HG02759 (cell line): ENCODE measurements around the gene GSC.
"Not testable (repeated sequence)": the region's sequence is repeated elsewhere in the genome, so short reads cannot be mapped to it uniquely, and the experiment has no call there.

ENCODE experiments used
- ATAC-seq: cut with Tn5 transposase; IDR thresholded peaks from one replicate; pipeline ENCODE4 v1.9.1; 2021; ENCODE audit warnings: mild to moderate bottlenecking, moderate library complexity; ENCODE audit not compliant: unreplicated experiment

The GSC gene

DNA sequence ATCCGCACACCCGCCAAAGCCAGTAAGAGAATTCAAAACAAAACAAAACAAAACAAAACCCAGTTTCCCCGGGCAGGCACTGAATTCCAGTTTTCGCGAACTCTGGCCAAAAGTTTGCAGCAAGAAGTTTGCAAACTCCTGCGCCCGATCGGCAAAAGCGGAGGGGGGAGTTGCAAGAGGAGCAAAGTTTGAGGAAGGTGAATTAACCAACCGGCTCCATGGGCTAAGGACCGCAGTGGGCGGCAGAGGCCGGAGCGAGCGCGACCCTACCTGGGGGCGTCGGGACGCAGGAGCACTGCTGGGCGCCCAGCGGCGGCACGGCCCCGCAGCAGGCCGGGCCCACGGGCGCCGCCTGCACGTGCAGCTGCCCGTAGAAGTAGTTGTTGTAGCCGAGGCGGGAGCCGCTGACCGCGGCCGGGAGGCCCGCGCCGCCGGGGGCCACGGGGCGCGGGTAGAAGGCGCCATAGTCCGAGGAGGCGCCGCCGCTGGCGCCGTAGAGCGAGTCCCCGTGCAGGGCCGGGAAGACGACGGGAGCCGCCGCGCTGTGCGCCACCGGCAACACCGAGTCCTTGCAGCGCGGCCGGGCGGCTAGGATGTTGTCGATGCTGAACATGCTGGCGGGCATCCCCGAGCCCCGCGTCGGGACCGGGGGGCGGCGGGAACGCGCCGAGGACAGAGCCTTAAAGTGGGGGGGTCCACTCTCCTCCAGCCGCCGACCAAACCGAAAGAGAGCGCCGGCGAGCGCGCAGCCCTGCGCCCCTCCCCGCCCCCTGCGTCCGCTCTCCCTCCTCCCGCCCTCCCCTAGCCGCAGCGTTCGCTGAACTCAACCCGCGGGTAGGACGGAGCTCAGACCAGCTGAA lies at the start of gene GSC:
Gene GSC (minus strand): TSS at position 723 of the 860 bp plus-strand sequence. CDS start 98 bp downstream, at position 625.
- no peak for ATAC-seq

DNA sequence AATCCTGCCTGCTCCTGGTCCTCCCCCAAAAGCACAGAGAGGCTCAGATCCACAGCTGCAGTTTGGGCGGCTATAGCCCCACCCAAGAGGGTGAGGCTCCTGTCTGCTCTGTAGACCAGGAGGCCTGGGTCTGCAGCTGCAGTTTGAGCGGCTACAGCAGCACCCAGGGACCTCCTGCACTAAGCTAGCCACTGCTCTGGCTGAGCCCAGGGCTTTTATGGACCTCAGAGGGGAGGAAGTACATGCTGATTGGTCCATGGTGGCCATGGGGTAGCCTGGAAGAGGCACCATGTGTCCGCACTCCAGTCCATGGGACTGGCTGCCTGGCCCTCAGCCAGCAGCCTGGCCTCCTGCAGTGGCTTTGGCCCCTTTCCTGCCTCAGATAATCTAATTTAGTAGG lies 49.6 kb upstream of the GSC start:
- no peak for ATAC-seq

DNA sequence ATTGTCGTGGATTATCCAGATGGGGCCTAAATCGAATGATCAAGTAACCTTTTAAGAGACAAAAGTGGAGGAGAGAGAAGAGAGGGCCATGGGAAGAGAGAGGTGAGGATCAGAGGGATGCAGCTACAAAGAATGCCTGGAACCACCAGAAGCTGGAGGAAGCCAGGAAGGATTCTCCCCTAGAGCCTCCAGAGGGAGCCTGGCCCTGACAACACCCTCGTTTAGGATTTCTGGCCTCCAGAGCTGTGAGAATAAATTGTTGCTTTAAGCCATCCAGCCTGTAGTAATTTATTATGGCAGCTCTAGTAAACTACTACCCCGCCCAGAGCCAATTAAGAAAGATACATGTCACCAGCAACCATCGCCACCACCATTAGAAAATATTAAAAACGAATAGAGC lies 46.2 kb upstream of the GSC start:
- ATAC-seq = no peak

DNA sequence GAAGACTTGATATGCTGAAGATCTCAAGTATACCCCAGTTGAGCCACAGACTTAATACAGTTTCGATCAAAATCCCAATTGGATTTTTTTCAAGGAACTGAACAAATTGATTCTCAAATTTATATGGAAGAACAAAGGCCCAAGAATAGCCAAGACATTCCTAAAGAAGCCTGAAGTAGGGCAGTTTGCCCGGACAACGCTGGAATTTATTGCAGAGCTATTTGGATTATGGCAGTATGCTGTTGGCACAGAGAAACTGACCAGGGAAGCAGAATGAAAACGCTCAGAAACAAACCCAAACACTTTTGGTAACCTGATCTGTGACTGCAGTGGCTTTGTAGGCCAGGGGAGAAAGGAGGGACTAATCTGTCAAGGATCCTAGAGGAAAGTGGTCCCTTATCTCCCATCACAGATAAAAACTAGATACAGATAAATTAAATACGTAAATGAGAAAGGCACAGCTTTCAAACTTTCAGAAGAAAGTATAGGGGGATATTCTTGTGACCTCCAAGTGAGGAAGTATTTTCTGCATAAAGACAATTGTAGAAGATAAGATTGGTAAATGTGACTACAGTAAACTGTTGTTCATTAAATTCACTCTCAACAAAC lies 35.9 kb upstream of the GSC start:
- no peak for ATAC-seq

DNA sequence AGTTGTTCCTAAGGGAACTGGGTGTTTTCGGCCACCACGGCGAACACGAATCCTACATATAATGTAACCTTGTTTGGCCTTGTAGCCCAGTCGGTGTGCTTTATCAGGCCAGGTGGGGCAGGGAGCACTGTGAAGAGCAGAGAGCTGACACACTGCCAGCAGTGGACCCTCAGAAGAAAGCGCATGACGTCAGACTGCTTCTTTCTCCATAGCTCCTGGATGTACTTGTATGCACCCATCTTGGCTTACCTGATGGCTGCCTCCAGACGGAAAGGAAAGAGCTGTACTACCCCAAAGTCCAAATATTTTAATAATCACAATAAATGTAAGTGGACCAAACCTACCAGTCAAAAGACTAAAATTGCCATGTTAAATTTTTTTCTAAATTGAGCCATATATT lies 31.3 kb upstream of the GSC start:
- ATAC-seq = no peak

DNA sequence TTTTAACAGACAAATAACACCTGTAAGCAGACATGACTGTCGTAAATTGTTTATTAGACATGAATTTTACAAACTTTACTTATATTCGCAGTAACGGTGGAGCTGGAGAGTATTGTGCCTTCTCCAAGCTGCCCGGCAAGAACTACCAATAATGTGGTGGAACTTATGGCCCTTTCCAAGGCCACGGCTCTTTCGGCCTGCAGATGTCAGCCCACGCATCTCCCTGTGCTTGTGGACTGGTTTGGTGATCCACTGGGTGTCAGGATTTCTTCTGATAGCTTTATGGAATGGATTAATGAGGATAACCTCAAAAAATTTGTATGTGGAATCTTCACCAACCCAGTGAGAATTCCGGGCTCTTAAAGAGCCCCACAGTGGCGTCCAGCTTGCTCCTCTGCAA lies 30.9 kb upstream of the GSC start:
- ATAC-seq = not testable (repeated sequence)

DNA sequence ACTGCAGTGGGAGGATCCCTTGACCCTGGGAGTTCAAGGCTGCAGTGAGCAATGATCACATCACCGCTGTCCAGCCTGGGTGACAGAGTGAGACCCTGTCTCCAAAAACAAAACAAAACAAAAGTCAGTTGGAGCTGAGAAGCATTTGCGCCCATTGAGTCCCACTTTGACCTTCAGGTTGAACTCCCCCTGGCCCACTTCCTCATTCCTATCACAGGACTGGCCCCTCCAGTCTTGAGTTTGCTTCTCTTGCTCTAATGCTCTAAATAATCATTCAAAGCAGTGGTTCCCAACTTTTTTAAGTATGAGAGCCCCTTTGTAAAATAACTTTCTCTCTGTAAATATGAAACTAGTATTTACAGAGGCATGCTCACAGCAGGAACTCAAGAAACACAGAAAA lies 28.0 kb upstream of the GSC start:
- ATAC-seq = no peak

DNA sequence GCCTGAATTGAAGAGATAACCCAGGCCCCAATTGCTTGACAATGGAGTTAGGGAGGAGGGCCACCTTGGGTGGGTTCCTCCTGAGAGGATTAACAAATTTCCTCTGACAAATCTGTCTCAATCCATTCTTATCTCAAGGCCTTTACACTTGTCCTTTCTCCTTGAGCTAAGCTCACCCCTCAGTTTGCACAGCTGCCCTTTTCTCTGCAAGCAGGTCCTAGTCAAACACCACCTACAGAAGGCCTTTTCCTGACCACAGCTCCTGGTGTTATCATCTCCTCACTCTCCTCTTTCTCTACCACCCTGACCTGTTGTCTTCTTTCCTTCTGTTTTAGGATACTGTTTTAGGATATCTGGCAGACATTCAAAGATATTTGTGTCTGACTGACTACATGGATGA lies 26.4 kb upstream of the GSC start:
- ATAC-seq = no peak

DNA sequence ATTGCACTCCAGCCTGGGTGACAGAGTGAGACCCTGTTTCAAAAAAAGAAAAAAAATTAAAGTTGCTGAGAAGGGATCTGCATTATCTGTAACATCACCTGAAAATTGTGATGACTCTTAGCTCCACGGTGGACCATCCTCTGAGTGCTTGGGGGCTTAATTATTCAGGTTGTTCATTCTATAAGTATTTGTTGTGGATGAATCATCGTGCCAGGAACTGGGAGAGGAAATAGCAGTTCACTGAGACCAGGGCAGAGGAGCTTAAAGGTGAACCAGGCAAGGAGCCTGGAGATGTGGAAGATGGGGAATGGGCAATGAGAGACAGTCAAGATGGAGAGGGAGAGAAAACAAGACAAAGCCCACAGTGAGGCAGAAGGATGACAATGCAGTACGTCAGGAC lies 25.5 kb upstream of the GSC start:
- ATAC-seq = no peak

DNA sequence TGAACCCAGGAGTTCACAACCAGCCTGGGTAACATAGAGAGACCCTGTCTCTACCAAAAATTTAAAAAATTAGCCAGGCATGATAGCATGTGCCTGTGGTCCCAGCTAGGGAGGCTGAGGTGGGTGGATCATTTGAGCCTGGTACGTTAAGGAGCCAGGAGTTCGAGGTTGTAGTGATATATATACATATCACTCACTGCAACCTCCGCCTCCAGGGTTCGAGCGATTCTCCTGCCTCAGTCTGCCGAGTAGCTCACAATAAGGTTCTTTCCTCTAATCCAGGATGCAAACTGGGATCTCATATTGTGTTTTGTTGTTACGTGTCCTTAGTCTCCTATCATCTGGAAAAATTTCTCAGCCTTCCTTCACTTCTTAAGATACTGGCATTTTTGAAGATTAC lies 24.0 kb upstream of the GSC start:
- ATAC-seq = no peak

DNA sequence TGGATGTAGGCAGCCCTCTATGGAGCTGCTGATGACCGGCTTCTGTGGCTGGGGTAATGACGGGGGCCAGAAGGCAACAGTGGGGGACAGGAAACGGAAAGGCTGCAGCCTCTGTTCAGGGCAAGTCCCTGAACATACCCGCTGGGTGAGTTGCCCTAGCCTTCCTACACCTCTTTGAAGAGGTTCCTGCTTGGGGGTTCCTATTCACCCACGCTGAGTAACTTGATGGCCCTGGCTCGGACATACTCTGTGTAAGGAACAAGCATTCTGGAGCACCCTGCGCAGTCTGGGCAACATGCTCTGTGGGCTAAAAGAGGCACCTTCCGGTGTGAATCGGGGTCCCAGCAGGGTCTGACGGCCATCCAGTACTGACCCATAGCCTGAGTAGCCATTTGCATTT lies 17.7 kb upstream of the GSC start:
- no peak for ATAC-seq

DNA sequence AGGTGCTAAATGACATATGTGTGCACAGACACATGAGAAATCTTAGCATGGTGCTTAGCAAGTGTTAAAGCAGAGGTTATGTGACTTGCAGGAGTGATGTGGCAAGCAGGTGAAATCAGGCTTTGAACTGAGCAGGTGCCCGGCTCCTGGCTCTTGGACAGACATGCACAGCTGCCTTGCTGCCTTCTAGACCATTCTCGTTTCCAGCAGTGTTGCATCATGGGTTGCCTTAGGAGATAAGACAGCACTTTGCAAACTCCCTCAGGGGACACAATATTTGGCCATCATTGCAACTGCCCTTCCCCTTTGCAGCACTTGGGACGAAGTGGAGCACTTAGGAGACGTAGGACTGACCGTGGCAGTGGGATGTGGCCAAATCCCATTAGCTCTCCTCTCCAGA lies 17.2 kb upstream of the GSC start:
- no peak for ATAC-seq

DNA sequence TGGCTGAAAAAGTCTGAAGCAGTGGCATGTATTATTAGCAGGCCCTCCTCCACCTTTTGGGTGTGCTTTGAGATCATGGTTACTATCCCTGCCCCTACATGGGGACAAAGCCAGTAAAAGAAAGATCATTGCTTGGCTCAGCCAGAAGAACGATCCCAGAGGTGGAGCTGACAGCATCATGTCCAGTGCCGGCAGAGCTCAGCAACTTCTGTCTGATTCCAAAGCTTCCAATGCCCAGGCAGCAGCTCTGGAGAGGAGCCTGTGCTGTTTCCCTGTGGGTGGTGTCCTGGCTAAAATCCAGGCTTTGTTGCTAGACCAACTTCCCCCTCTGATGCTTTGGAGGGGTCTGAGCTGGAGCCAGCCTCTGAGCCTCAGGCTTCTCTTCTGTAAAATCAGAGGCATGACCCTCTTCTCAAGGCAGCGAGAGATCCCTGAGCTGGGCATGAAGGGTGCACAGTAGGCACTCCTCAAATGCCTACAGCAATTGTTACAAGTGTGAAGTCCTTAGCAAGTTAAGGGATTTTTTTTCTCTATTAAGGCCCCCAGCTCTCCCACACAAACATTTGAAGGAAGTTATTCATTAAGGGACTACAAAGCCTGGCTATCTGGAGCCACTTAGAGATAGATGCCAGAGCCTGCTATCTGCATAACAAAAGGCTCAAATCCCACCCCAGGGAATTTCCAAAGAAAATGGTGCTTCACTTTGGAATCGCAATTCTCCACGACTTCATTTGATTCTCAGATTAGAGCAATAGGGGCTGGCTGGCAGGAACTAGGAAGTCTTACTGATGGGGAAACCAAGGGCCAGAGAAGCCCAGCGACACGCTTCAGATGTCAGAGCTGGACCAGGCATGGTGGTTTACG lies 10.9 kb upstream of the GSC start:
- ATAC-seq = no peak

DNA sequence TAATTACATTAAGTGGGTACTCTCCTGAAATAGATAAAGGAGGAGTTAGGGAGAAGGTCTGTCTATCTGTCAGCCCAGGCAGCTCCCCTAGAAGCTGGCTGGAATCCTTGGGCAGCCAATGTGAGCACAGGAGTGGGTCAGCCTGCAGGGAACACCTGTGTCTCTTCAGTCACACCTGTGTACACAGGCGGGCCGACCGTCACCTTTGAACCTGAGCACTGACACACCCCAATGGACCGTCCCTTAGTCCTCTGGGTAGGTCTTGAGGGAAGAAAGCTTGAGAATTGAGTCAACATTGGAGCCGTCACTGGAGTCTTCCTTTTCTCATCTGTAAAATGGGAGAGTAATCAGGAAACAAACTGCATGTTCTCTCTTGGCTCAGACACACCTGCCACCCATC lies 9.8 kb upstream of the GSC start:
- ATAC-seq = no peak

DNA sequence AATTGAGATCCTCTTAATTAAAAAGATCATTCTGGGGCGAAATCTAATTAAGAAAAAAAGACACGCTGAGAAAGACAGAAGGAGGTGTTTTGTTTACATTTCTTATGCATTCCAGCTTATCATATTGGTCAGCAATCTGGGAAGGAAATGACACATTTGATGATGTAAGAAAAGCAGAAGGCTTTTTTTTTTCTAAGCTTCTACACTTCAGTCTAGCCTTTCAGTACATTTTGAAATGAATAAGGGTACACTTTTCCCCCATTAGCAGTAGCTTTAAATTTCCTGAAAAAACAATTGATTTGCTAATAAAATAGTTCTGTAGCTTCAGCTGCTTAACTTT lies 5.9 kb upstream of the GSC start:
- ATAC-seq = no peak

DNA sequence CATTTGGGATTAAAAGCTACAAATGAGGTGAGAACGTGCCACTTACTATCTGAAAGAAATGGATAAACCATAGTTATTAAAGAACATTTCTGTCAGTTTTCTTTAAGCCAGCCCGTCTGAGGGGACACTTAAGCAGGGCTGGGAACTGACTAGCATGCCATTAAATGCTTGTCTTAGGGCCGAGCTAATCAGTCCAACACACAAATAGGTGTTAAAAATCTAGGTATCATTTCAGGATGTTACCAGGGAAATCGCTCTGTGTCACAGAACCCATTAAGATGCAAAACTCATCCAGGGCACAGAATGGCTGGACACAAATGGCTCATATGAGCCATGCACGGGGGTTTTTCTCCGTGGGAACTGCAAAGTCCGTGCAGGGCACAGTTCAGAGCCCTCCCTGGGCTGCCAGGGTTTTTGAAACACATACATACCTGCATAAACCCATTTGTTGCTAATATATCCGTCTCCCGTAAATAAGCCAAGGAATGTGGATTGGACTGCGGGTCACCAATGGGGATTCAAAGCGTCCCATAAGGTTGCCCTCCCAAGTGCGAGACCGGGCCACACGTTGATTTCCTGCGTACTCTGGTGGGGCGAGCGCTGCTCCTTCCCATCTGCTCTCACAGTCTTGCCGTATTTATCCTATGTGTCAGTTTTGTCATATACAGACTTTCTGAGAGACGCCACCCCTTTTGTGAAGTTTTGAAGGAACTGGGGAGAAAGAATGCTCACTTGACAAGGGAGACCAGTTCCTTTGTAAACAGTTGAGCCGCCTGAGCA lies 5.4 kb upstream of the GSC start:
- no peak for ATAC-seq

DNA sequence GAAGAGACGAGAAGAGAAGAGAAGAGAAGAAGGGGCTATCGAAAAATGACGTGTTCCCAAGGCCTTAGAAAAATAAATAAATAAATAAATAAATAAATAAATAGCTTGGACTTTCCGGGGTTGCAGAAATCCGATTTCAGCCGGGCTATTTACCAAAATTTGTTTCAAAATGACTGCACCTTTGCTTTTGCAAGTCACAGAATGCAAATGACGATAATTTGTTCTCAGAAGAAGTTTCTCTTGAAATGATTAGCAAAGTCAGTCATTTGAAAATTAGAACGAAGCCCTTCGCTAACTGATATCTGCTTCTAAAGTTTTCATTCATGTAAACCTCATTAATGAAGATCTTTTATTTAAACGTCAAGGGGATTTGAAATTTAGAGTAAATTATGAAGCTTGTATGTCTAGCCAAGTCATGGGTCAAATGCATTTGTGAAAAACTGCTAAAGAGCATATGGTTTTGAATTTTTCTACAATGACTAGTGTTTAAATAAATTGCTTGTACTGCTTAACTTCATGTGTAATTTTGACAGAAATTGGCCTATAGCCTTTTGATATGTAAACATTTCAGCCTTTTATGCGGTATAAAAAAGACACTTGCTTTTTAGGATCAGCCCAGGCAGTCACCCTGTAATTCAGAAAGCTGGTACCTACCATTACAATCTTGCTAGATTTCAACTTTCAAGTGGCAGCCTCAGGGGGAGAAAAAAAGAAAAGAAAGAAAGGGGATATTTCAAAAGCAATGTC lies 4.6 kb upstream of the GSC start:
- ATAC-seq = no peak

DNA sequence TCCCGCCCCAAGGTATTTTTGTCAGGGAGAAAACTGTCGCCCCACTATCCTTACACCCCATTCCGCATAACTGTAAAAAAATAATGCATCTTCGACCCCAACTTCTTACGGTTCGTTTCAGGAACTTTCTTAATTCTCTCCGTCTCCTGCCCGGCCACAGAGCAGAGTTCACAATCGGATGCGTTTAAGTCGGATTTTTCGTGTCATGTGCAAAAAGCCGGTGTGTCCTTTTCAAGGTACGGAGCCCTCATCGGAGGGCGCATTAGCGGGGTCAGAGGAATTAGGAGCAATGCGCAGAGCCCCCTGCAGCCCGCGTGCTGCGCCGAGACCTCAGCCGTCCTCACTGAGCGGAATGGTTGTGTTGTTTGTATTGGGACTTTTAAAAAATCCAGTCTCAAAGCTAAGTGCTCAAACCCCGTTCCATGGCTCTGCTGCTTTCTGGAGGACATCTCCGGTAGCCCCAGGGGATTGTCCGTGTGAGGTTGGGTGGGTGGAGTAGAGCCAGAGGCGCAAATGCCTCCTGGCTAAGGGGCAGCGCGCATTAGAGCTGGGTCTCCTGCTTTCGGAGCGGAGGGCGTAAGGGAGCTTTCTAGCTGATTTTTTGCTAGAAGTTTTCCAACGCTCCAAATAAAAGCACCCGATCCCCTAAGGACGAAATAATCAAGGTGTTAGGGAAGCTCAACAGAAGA lies 3.9 kb upstream of the GSC start:
- no peak for ATAC-seq

DNA sequence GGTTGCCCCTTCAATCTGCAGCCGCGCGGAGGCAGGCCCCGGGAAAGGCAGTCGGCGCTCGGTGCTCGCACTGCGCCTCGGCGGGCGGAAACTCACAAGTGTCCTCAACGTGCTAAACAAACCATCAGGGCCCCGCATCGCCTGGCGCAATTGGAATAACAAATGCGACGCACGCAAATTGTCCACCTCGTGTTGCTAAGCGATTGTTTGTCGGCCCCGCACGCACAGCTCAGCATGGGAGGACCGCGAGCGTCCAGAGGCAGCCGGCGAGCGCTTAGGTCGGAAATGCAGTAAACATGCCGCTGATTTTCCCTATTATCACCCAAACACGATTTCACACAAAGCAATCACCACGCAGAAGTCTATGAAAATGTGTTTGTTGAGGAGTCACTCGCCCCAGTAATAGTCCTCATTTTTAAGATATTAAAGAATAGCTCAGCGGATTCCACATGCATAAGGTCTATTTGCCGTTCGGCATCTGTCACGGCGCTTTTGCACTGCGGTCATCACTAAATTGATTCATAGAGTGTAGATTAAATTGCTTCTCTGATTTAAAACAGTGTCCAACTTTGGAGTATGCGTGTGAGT lies 3.2 kb upstream of the GSC start:
- ATAC-seq = no peak
